ENCODE data around the gene NUDT6. TPM values are rescaled to one million over a fixed set of nuclear protein-coding genes. Genes with fewer than 3 reads are reported as not detected.

NUDT6 gene
- total RNA-seq, 4 donors from 2014 or later, result 3.0 to 6.5 (median 5.6) TPM

DNA sequence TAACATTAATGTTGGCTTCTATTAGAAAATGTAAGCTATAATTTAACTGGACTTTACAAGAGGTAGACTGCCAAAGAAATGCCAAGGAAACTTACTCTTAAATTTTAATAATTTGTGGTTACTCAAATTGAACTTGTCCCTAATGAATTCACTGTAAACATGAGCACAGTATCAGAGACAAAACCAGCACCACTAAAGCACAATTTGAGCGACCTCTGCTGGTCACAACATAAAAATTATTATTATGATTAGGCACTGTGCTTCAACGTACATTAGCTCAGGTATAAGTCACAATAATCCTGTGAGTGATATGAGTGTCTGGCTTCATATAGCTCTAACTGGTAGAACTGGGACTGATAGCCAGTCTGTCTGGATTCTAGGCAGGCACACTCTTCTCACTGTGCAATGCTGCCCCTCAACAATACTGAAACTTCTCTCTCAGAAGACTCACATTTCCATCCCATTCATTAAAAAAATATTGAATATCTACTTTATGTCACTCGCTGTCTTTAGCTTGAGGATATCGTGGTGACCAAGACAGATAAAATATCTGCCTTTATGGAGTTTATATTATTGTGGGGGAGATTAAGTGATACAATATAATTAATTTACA, 8.0 kb downstream of the NUDT6 start:
- H3K27ac ChIP-seq (replicated peaks in 1 of 4), result no peak overlapping the region
- intact Hi-C loops (cut with DNase I), result loop anchor here (5.0 kb wide), 1 partner anchor 152 kb away; no protein-coding TSS in a partner anchor
- peaks cover 0 to 7% (median 2%) of the 10 kb centered on the region in 4 donors for H3K4me1 ChIP-seq
- 45% methylated on average over 4 of the region's 4 CpGs for WGBS
- H3K27me3 ChIP-seq, result no peaks in the 10 kb centered on the region
- TF ChIP-seq CTCF (IDR thresholded peaks at IDR 0.05) (peak; percentile 29 to 51 (median 34)), EP300 (IDR thresholded peaks at IDR 0.05) (no peak)
- no peak for DNase-seq (ENCODE audit: extremely low spot score)
- H3K36me3 ChIP-seq, result peaks cover 0 to 21% (median 10%) of the 10 kb centered on the region in 4 donors
- no peak overlapping the region for H3K4me3 ChIP-seq
- no peaks in the 10 kb centered on the region for H3K9me3 ChIP-seq

DNA sequence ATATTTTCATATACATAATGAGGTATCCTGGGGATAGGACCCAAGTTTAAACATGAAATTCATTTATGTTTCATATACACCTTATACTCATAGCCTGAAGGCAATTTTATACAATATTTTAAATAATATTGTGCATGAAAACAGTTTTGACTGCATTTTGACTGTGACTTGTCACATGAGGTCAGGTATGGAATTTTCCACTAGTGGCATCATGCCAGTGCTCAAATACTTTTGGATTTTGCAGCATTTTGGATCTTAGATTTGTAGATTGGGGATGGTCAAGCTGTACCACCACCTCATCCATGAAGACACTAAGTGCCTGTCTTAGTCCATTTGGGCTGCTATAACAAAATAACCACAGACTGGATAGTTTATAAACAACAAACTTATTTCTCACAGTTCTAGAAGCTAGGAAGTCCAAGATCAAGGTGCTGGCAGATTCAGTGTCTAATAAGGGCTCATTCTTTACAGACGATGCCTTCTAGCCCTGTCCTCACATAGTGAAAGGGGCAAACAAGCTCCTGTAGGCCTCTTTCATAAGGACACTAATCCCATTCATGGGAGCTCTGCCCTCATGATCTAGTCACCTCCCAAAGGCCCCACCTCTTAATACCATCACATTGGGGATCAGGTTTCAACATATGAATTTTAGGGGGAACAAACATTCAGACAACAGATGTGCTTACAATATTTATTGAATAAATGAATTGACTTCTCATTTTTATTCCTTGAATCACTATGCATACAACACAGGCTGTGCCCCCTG, 9.4 kb downstream of the NUDT6 start:
- Histone ChIP-seq H3K27ac (replicated peaks in 1 of 4) (no peak overlapping the region), H3K4me3 (no peak overlapping the region), H3K9me3 (no peaks in the 10 kb centered on the region), H3K36me3 (peaks cover 0 to 21% (median 10%) of the 10 kb centered on the region in 4 donors), H3K27me3 (no peaks in the 10 kb centered on the region), H3K4me1 (peaks cover 0 to 7% (median 2%) of the 10 kb centered on the region in 4 donors)
- WGBS, result 94% methylated on average over 1 of the region's 1 CpG
- intact Hi-C loops (cut with DNase I), result loop anchor here (5.0 kb wide), 1 partner anchor 151 kb away; no protein-coding TSS in a partner anchor
- TF ChIP-seq POLR2AphosphoS5 (IDR thresholded peaks at IDR 0.05) (no peak), POLR2A (IDR thresholded peaks at IDR 0.05; ENCODE audit: low read depth) (no peak), EP300 (IDR thresholded peaks at IDR 0.05) (no peak), CTCF (IDR thresholded peaks at IDR 0.05) (no peak)
- no peak for DNase-seq (ENCODE audit: extremely low spot score)

DNA sequence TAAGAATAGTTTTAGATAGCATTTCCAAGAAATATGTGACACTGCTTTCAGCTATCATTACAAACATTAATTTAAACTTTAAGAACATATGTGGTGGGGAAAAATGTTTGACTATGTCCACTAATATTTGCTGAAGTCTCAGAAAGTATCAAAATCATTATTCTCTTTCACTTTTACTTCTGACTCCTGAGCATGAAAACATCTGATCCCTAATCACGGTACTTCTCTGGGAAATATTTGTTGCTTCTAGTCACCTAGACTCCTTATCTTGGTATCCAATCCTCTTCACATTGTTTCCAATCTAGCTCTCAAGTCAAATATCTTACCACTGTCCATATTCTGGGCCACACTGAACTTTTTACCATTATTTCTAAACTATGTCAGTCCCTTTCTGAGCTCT, 10.8 kb downstream of the NUDT6 start:
- intact Hi-C loops (cut with DNase I), result loop anchor here (5.0 kb wide), 1 partner anchor 149 kb away; no protein-coding TSS in a partner anchor
- no peak for DNase-seq (ENCODE audit: extremely low spot score)
- Histone ChIP-seq H3K4me1 (peaks cover 0 to 7% (median 2%) of the 10 kb centered on the region in 4 donors), H3K36me3 (peaks cover 0 to 19% (median 9%) of the 10 kb centered on the region in 4 donors), H3K27ac (replicated peaks in 1 of 4) (no peak overlapping the region), H3K9me3 (no peaks in the 10 kb centered on the region), H3K4me3 (no peak overlapping the region), H3K27me3 (no peaks in the 10 kb centered on the region)
- WGBS, result 71% methylated on average over 1 of the region's 1 CpG
- TF ChIP-seq EP300 (IDR thresholded peaks at IDR 0.05) (no peak), POLR2A (IDR thresholded peaks at IDR 0.05; ENCODE audit: low read depth) (no peak), POLR2AphosphoS5 (IDR thresholded peaks at IDR 0.05) (no peak), CTCF (IDR thresholded peaks at IDR 0.05) (no peak)

DNA sequence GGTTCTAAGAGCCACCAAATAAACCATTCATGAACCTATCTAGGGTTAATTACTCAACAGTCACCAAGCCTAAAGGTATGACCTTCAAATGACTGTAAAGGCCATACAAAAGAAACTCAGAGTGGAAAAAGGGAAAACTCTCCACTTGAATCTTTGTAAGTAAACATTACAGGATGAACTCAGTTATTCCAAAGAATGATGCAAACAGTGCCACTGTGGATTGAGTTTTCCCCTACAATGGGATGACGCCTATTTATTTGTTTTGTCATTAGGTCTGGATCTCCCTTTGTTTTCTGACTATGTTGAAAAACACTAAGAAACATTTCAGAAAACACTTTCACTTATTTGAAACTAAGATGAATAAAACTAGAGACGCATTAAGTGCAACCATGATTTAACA, 12.7 kb downstream of the NUDT6 start:
- intact Hi-C loops (cut with DNase I), result loop anchor here (5.0 kb wide), 1 partner anchor 147 kb away; no protein-coding TSS in a partner anchor
- peaks cover 0 to 6% (median 2%) of the 10 kb centered on the region in 4 donors for H3K4me1 ChIP-seq
- no peak for DNase-seq (ENCODE audit: extremely low spot score)
- H3K27ac ChIP-seq (replicated peaks in 1 of 4), result no peak overlapping the region
- TF ChIP-seq CTCF (IDR thresholded peaks at IDR 0.05) (no peak), POLR2AphosphoS5 (IDR thresholded peaks at IDR 0.05) (no peak), POLR2A (IDR thresholded peaks at IDR 0.05; ENCODE audit: low read depth) (no peak)
- no peak overlapping the region for H3K4me3 ChIP-seq
- no peaks in the 10 kb centered on the region for H3K9me3 ChIP-seq
- no peaks in the 10 kb centered on the region for H3K27me3 ChIP-seq
- H3K36me3 ChIP-seq, result peaks cover 0 to 9% (median 2%) of the 10 kb centered on the region in 4 donors
- WGBS, result 82% methylated on average over 2 of the region's 2 CpGs

All from esophagus muscularis mucosa (tissue), 4 donors.